GM18873 (cell line): ENCODE results near the gene MEG3.

Experiments
- ATAC-seq: cut with Tn5 transposase; IDR thresholded peaks from one replicate; pipeline ENCODE4 v1.9.1; 2021; ENCODE audit warnings: mild to moderate bottlenecking, moderate library complexity, moderate number of reproducible peaks; ENCODE audit not compliant: unreplicated experiment, low FRiP score

Gene MEG3

DNA sequence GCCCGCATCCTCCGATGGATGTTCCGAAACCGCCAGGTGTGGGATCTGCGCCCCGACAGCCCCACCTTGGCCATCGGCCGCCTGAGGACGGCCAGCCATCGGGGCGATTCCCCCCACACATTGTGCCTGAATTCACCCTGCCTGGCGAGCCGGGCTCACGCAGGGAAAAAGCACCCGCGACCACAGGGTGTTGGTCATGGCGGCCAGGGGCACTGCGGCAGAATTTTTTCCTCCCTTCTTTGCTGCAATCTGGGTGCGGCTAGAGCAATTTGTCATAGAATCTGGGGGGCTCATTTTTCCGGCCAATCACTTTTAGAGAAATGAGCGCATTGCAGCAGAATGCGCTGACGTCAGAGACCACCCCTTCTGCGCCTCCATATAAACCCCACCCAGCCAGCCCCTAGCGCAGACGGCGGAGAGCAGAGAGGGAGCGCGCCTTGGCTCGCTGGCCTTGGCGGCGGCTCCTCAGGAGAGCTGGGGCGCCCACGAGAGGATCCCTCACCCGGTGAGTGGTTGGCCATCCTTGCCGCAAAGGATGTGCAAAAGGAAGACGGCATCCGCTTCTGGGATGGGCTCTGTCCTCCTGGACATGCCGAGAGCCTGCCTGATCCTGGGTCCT is at the start of gene MEG3:
Gene MEG3 (plus strand): TSS at position 406 of the 619 bp plus-strand sequence.
- no peak for ATAC-seq

DNA sequence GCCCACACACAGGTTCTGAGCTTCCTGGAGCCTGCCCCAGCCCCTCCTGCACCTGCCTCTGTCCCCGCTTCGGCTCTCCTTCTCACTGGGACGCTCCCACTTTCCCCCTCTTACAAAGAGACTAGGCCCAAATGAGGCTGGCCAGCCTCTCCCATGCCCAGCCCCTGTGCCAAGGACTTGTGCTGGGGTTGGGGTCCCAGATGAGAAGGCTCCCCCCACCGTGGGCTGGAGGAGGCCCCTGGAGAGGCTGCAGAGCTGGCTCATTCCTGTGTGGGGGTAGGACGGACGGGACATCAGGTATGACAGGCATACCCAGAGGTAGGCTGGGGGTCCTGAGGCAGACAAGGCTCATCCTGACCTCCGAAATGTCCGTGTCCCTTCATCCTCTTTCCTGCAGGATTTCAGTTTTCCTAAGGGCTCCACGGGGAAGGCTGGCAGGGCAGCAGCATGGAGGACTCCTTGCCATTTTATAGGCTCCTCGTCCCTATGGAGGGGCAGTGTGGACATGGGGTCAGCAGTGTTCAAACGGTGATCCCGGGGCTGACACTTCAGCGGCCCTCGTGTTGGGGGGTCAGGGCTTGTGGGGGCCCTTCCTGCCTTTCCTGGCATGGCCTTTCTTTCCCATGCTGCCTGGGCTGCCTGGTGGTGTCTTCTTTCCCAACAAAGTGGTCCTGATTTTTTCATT is 49.1 kb upstream of the MEG3 start:
- ATAC-seq, result no peak

DNA sequence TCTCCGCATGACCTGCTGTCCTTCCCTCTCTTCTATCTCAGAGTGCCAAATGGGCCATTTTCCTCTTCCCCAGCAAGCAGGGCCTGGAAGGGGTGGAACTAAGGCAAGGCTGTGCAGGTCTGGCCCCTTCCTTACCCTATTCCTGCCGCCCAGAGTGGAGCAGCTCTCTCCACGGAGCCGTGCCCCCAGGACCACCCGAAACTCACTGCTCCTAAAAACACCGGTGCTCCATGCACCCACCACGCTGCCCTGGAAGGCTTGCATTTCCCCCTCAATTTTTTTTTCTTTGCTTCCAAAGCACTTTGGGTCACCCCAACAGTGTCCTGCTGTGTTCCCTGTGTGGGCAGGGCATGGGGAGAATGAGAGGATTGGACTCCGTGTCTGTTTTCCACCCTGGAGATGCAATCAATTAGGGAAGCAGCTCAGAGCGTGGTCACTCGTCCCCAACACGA is 48.5 kb upstream of the MEG3 start:
- no peak for ATAC-seq

DNA sequence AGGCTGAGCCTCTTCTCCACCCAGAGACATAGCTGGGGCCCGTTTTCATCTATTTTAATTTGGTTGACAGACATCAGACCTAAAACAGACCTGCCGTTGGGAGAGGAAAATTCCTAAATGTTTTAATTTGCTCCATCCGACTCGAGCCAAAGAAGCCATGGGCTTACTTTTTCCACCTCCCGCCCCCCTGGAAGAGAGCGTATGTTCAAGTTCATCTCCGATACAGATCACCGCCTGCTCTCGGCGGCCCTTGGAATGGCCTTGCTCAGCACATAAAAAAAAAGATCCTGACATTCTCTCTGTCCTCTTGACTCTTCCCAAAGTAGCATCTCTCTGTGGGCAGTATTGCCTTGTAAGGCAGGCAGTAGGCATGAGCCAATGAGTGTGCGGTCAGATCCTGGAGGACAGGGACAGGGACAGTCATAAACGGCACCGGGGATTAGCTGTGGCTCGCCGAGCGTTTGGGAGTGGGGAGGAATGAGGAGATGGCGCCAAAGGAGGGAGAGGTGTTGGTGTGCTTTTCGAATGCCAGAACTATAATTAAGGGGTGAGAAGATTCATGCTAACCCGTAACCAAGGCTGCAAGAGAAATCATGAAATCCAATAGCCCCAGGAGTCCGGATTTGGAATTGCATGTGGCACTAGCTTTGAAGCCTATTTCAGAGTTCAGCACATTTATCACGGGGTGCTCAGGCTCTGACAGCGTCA is 47.9 kb upstream of the MEG3 start:
- ATAC-seq, result no peak

DNA sequence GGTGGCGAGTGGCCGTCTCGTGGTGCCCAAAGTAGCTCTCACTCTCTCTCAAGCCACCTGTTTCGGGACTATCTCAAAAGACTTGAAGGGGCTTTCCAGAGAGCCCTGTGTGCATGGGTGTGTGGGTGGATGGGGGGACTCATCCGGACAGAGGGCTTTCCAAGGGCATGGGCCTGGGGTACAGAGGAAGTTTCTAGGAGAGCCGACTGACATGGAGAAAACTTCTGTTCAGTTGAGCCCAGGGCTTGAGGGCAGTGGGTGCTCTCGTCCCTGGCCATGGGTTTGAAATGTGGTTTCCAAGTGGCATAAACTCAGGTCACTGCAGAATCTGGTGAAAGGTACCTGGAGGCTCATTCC is 47.4 kb upstream of the MEG3 start:
- ATAC-seq, result no peak

DNA sequence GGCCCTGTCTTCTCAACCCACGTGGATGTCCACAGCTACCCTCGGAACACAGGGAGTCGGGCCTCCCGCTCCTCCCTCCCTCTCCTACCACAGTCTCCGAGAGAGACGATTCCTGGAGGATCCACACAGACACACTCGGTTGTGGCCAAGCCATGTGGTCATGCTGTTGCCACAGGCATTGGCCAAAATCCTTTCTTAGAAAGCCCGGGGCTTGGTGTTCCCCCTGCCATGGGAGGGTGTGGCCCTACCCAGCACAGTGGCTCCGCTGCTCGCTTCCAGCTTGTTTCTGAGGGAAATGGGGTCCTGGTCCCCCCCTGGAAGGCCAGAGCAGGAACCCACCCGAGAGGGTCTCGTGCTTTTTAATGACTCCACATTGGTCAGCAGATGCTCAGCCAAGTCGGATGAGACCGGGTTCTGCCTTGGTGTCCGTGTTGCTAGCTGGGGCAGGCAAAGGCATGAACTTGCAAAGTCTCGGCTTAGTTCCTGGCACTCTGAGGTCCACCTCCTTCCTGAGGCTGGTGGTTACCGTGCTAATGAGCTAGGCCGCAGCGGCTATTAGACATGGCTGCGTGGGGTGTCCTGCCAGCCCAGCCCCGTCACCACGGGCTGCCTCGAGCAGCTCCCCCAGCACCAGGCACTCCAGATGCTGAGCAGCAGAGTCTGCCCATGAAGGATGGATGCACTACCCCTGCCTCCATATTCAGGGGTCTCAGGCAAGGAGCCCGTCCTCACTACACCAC is 46.8 kb upstream of the MEG3 start:
- ATAC-seq, result no peak

DNA sequence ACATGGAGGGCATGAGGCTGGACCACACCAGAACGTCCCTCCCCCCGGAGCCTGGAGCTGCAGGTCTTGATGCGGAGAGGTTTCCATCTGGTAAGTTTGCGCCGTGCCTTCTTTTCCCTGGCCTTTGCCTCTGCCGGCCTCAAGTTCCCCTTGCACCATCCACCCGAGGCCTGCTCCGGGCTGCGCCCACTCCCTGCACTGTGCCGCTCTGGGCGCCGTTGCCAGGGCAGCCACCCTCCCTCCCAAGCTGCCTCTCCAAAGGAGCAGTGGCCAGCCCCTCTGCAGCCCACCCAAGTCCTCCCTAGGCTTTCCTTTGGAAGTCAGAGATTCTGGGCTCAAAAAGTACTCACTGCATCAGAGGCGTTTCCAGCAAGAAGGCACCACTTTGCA is 46.2 kb upstream of the MEG3 start:
- no peak for ATAC-seq

DNA sequence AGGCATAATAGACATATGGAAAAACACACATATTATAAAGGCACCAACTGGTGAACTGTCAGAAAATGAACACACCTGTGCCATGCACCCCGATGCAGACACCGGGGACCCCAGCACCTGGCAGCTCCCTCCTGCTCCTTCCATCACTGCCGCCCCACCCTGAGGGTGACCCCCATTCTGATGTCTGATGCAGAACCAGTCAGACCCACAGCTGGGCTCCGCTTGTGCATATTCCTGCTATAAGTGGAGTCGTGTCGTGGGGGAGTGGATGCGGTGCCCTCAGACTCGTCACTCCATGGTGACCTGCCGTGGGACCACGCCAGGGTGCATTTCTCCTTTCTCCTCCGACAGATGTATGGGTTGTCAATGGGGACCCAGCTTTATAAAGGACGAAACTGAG is 45.7 kb upstream of the MEG3 start:
- ATAC-seq, result no peak

DNA sequence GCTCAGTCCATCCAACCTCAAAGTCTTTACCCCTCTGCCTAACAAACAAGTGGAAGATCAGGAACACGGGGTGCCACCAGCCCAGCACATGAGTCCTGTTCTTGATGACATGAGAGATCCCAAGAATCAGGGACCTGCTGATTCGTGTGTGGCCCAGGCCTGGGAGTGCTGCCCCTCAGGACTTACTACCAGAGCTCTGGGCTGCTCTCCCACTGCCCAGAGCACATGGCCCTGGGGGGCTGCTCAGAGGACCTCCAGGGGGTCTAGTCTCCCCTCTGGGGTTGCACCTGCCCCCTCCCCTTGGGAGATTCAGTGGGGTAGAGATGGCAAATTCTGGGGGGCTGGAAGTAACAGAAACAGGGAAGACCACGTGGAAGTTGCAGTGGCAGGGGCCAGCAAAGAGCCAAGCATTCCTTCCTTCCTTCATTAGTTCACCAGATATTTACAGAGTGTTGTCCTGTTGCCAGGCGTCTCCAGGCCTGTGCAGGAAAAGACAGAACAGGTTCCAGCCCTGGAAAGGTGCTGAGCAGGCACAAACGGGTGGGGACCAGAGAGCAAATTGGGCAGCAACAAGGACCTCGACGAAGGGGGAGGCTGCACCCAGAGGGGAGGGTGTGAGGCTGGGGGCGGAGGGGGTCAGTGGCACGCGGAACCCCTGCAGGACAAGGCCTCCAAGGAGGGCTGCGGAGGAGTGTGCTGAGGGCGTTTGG is 45.1 kb upstream of the MEG3 start:
- ATAC-seq, result no peak

DNA sequence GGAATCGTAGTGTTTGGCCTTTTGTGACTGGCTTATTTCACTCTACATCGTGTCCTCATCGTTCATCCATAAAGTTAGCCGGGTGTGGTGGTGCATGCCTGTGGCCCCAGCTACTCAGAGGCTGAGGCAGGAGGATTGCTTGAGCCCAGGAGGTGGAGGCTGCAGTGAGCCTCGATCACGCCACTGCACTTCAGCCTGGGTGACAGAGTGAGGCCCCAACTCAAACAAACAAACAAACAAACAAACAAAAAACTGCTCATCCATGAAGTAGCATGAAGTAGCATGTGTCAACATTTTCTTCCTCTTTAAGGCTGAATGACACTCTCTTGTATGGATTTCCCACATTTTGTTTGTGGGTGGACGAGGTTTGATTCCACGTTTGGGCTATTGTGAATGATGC is 44.0 kb upstream of the MEG3 start:
- ATAC-seq, result no peak

DNA sequence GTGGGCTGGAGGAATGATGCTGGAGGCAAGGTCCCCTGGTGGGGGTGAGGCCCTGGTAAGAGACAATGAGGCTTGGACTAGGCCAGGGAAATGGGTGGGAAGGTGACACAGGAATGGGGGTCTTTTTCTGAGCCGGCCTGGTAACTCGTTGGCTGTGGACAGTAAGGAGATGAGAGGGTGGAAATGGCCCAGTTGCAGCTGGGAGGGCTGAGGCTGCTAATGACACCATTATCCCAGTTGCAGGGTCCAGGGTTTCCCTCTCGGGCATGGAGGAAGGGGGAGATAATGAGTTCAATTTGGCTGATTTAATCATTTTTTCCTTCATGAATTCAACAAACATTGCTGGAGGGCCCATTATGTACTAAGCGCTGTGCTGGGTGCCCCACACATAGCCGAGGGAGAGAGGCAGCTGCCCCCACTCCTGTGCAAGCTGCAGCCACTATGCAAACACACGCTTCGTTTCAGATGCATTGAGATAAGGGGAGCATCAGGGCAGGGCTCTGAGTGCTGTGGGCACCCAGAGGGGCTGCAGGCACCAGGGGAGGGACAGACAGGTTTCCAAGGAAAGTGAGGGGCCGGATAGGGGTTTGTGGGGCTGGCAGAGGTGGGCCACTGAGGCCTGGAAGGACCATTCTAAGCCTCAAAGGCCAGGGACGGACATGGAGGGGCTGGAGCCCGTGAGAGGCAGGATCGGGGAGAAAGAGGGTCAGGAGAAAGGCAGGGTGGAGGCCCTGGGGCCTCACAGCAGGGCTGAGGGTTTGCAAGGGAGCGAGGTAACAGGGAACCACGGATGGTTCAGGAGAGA is 43.2 kb upstream of the MEG3 start:
- no peak for ATAC-seq

DNA sequence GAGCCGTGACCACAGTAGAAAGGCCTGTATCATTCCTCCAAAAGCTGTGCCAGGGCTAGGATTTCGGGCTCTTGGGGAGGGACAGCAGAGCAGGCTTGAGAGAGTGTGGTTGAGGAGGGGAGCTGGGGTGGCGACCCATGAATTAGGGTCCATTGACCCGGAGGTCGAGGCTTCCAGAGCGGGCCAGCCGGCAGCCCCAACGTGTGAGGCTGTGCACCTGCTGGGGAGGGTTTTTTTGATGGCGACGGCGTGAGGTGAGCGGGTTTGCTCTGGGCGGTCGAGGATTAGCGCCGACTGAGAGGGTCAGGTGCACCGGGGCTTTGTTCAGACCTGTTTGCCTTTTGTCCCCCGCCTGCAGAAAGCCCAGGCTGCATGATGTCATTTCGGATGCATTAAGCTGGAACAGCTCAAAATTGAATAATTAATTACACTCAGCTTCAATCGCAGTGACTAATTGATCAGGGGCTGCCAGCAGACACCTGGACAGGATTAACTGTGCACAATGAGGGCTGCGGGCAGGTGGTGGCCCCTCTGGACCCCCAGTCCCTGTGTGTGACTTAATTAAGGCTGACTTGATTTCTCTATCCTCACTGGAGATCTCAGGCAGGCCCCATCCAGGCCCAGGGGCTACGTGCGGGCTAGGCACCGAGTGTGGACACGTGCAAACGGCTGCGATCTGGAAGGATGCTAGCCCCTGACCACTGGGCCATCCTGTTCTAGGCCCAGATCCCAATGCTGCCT is 42.1 kb upstream of the MEG3 start:
- no peak for ATAC-seq

DNA sequence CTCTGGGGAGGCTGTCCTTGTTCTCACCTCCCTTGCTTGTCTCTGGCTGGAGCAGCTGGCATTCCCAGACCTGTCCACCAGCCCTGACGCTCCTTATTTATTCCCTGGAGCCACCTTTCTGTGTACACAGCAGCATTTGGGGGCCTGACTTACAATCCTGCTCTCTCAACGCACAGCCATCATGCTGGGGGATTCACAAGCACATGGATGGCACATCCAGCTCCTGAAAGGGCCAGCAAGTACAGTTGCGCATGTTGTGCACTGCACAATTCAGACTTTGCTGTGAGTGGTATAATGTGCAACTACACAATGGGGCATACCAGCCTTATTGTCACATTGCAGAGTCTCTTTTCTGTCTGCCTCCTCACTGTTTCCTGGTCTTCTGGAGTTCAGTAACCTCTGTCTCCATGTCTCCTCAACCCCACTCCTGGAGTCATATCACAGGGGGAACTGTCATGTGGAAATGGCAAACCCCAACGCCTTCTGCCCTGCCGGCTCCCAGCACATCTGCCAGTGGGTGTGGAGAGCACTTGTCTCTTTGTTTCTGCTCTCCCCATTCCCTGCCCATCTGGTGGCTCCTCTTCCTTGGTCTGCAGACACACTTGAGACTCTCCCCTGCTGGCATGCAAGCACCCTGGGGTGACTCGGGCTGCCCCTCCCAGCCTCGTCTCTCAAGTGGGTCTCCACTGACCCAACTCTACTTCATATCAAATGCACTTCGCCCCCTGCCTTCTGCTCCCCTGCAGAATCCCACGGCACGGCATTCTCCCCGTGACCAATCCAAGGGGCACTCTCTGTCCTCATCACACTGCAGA is 41.2 kb upstream of the MEG3 start:
- no peak for ATAC-seq

DNA sequence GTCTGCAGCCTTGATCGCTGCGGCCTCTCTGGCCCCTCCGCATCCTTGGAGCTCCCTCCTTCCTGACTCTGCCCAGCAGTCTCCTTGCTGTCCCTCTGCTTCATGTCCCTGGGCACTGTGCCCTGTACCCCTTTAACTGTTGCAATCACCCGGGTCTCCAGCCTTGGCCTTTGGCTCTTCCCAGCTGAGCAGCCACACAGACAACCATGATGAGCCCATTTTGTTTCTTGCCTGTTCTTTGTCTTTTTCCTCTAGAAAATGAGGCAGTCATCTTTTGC is 40.6 kb upstream of the MEG3 start:
- no peak for ATAC-seq

DNA sequence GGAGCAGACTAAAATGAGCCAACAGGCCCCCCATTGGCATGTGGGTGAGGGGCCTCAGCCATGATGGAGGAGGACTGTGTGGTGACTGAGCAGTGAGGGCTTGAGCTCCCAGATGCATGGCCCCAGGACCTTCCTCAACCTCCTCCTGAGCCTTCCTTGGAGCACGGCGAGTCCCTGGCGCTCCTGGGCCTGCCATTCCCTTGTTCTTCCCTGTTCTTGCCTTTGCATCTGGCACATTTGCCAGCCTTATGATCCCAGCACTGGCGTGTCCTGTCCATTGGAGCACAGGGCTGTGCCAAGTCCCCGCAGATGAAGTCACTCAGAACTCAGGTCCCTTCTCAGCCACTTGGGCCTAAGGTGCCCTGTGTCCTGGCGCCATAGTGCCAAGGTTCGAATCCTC is 40.3 kb upstream of the MEG3 start:
- ATAC-seq, result no peak

DNA sequence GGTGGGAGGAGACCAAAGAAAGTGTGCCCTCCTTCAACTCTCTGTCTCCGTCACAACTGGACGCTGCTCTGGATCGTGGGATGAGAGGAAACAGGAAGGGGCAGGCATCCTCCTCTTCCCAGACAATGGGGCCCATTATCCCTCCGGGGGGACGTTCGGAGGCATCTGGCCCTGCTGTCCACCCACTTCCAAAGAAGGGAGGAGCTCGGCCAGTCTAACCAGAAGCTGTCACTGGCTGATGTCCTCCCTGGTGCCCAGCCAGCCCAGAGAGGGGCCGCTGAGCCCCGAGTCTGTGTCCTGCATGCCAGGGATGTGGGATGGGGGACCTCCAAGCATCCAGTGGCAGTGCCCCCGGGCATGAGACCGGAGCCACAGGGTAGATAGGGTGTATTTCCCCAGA is 39.8 kb upstream of the MEG3 start:
- no peak for ATAC-seq

DNA sequence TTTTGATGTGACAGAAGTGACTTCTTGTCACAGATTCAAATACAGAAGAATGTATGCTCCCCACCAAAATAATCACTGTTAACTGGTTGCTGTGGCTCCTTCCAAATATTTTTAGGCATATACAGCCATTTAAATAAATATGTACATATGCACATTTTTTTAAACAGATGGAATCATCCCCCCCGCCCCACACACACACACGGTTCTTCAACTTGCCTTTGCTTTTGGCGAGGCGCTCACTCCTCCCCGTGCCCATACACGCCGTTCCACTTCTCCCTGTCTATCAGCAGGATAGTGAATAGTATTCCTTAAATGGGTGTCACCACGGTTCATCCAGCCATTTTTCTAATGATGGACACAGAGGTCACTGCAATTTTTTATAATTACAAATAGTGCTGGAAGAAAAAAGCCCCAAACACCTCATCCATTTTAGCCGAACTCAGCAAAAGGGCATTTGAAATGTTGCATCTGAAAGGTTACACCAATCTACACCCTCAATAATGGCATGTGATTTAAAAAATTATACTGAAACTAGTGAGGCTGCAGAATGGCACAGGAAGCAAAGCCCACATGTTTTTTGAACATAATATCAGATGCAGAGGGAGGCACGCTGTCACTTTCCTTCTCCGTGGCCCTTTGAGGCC is 39.2 kb upstream of the MEG3 start:
- no peak for ATAC-seq

DNA sequence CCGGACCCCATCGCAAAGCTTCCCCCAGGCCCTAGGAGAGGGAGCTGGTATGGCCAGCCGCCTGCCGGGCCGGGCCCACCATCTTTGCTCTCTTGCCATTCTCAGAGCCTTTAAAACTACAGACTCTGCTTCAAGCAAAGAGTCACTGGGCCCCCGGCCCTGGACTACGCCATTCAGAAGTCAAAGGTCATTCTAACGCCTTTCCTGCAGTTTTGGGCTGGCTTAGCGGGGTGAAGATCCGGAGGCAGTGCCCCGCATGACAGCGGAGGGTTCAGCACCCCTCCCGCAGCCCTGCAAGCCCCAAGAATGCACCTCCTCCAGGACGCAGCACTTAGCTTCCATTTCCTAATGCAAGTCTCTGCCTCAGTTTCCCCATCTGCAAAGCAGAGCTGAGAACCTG is 38.3 kb upstream of the MEG3 start:
- no peak for ATAC-seq
